Measurements from ENCODE around the gene CUEDC1. TPM values are rescaled to one million over a fixed set of nuclear protein-coding genes. Genes with fewer than 3 reads are reported as not detected.
A peak's percentile ranks its signal among the peaks of the same experiment; 100 is the strongest.

The CUEDC1 gene
- polyA plus RNA-seq, 2 of the 4 experiments (the other 2 are of a cell fraction) = 44.3 to 90.6 TPM

GRCh38 chr17:57881783-57882351 is 73.3 kb downstream of the CUEDC1 start:
- Histone ChIP-seq H3K27ac (peak overlapping the region; percentile 92 to 95), H3K4me1 (peaks cover 67% of the 10 kb centered on the region), H3K4me3 (no peak overlapping the region), H3K9me3 (no peaks in the 10 kb centered on the region), H3K4me2 (peak overlapping the region; percentile 5; the same call in 1 of the 3 replicates)
- FAIRE-seq (no peak), ATAC-seq (no peak), DNase-seq (ENCODE audit: low read depth in 1 of 2, low spot score in 1 of 2) (no peak)
- no peak for TF ChIP-seq MAX (IDR thresholded peaks at IDR 0.05)
- peak; percentile 37 for TF ChIP-seq MAFK (IDR thresholded peaks at IDR 0.05; ENCODE audit: partially characterized antibody)
- 72% methylated on average over 6 of the region's 9 CpGs for WGBS (ENCODE audit: missing lambda C conversion rate)
- ChIA-PET CTCF (interaction anchor here (1.1 to 48.7 kb wide), 6 partner anchors 13 to 119 kb away, joined by 3 to 1377 read pairs (median 327); partner anchors contain the start of genes CUEDC1, MRPS23, SRSF1 and VEZF1), POLR2A (no interaction called here)

- no peaks in the 10 kb centered on the region for H3K9me3 ChIP-seq
- POLR2A ChIA-PET = no interaction called here
- peak; percentile 28 for FAIRE-seq
- ATAC-seq = no peak
- no peak for DNase-seq (ENCODE audit: low read depth in 1 of 2, low spot score in 1 of 2)
- TF ChIP-seq RAD21 (conservative IDR thresholded peaks at IDR 0.05 in 1 of 2, IDR thresholded peaks at IDR 0.05 in 1 of 2) (no peak), TP53 (CRISPR knock-in tag; IDR thresholded peaks at IDR 0.05) (no peak), KDM5A (IDR thresholded peaks at IDR 0.05) (no peak), MAZ (IDR thresholded peaks at IDR 0.05; ENCODE audit: borderline replicate concordance, low read depth, low read length) (no peak), RFX5 (IDR thresholded peaks at IDR 0.05) (no peak), EP300 (IDR thresholded peaks at IDR 0.05) (no peak), RARB (CRISPR knock-in tag; IDR thresholded peaks at IDR 0.05) (no peak), SREBF2 (IDR thresholded peaks at IDR 0.05) (no peak), USF2 (IDR thresholded peaks at IDR 0.05) (no peak), HOXB13 (CRISPR knock-in tag; IDR thresholded peaks at IDR 0.05; ENCODE audit: low read depth) (no peak), CBX8 (IDR thresholded peaks at IDR 0.05) (no peak), EHMT2 (IDR thresholded peaks at IDR 0.05; ENCODE audit: low read depth) (no peak), REST (IDR thresholded peaks at IDR 0.05) (no peak), POLR2AphosphoS2 (conservative IDR thresholded peaks at IDR 0.05; ENCODE audit: low read length) (no peak), JUN (IDR thresholded peaks at IDR 0.05) (no peak)
- CTCF ChIA-PET = interaction anchor here (0.5 to 48.7 kb wide), 6 partner anchors 14 to 148 kb away, joined by 3 to 1377 read pairs (median 327); partner anchors contain the start of genes CUEDC1, MRPS23, SRSF1 and VEZF1
- 89% methylated on average over 8 of the region's 8 CpGs for WGBS (ENCODE audit: missing lambda C conversion rate)
- H3K27ac ChIP-seq = peak overlapping the region; percentile 92 to 95
- H3K4me1 ChIP-seq = peaks cover 74% of the 10 kb centered on the region
- H3K4me2 ChIP-seq = no peak overlapping the region; the same call in 2 of the 3 replicates
- no peak overlapping the region for H3K4me3 ChIP-seq
These were observed 74.1 kb downstream of the CUEDC1 start for GRCh38 chr17:57881143-57881542.

- peak overlapping the region; percentile 1; the same call in 1 of the 3 replicates for H3K4me3 ChIP-seq
- WGBS (ENCODE audit: missing lambda C conversion rate) = 42% methylated on average over 8 of the region's 8 CpGs
- peak overlapping the region; percentile 64 for H3K4me2 ChIP-seq
- POLR2A ChIA-PET = interaction anchor here (1.4 to 2.7 kb wide), 10 partner anchors 10 to 203 kb away, joined by 3 to 14 read pairs (median 8); partner anchors contain the start of genes CUEDC1, DYNLL2, SRSF1 and VEZF1
- CTCF ChIA-PET = interaction anchor here (1.3 to 48.7 kb wide), 7 partner anchors 15 to 121 kb away, joined by 3 to 1377 read pairs (median 155); partner anchors contain the start of genes CUEDC1, MRPS23, SRSF1 and VEZF1
- H3K27ac ChIP-seq = peak overlapping the region; percentile 92 to 95
- no peaks in the 10 kb centered on the region for H3K9me3 ChIP-seq
- FAIRE-seq = peak; percentile 7
- TF ChIP-seq HDAC2 (IDR thresholded peaks at IDR 0.05) (no peak), GATA3 (IDR thresholded peaks at IDR 0.05; ENCODE audit: borderline replicate concordance) (peak; percentile 36; the same call in 1 of the 2 replicates), FOSL2 (IDR thresholded peaks at IDR 0.05) (peak; percentile 44; the same call in 1 of the 2 replicates), FOSL2 (CRISPR knock-in tag; IDR thresholded peaks at IDR 0.05) (no peak), ESRRA (IDR thresholded peaks at IDR 0.05; ENCODE audit: borderline replicate concordance, low read length) (no peak), EHMT2 (IDR thresholded peaks at IDR 0.05; ENCODE audit: low read depth) (no peak), POLR2A (IDR thresholded peaks at IDR 0.05; ENCODE audit: low read length) (no peak), EHF (CRISPR knock-in tag; IDR thresholded peaks at IDR 0.05) (no peak), RFX5 (IDR thresholded peaks at IDR 0.05) (no peak), CHD4 (IDR thresholded peaks at IDR 0.05; ENCODE audit: borderline replicate concordance) (no peak), USF2 (IDR thresholded peaks at IDR 0.05) (no peak), HOXB13 (CRISPR knock-in tag; IDR thresholded peaks at IDR 0.05; ENCODE audit: low read depth) (peak; percentile 27; the same call in 1 of the 2 replicates), E2F6 (IDR thresholded peaks at IDR 0.05; ENCODE audit: borderline replicate concordance, low read depth) (0 out of 2 replicates have a peak, but pooled peaks have one; percentile 38), CHD2 (IDR thresholded peaks at IDR 0.05; ENCODE audit: low read length, partially characterized antibody) (no peak), JUN (IDR thresholded peaks at IDR 0.05) (no peak)
- DNase-seq (ENCODE audit: low read depth in 1 of 2, low spot score in 1 of 2) = no peak
- H3K4me1 ChIP-seq = peaks cover 85% of the 10 kb centered on the region
- ATAC-seq = no peak
These were observed 75.1 kb downstream of the CUEDC1 start for GRCh38 chr17:57880086-57880456.
